ENCODE results near the gene RINT1.

The RINT1 gene

DNA sequence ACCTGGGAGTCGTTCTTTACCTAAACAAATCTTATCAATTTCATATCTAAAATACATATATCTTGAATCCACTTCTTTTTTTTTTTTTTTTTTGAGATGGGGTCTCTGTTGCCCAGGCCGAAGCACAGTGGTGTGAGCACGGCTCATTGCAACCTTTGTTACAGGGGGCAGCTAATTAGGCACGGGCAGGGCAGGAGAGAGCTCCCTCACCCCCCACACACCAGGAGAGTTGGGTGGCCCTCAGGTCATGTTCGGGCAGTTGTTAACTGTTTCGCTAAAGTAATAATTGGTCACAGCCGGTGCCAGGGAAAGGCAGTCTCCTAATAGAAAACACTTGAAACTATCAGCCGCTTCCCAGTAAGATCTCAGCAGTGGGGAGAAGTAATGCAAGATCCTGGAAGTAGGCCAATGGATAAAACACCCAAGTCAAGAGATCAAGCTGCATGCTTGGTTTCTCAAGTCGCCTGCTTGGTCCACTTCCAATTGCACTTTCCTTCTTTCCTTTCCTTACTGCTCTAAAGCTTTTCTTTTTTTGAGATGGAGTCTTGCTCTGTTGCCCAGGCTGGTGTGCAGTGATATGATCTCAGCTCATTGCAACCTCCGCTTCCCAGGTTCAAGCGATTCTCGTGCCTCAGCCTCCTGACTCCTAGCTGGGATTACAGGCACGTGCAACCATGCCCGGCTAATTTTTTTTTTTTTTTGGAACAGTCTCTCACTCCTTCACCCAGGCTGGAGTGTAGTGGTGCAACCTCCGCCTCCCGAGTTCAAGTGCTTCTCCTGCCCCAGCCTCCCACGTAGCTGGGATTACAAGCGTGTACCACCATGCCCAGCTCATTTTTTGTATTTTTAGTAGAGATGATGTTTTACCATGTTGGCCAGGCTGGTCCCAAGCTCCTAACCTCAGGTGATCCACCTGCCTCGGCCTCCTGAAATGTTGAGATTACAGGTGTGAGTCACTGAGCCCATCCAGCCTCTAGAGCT, 70.6 kb downstream of the RINT1 start:
- H3K4me3 ChIP-seq (ENCODE audit: low read depth, low read length): no peak overlapping the region
- no peak overlapping the region for H3K9ac ChIP-seq (ENCODE audit: low read depth, low read length)
- peaks cover 8% of the 10 kb centered on the region for H3K4me1 ChIP-seq (ENCODE audit: control insufficient read depth, insufficient read depth, low read length)
- no peaks in the 10 kb centered on the region for H3K9me3 ChIP-seq (ENCODE audit: control insufficient read depth, insufficient read depth, low read length)
- no peaks in the 10 kb centered on the region for H3K27me3 ChIP-seq (ENCODE audit: control insufficient read depth, insufficient read depth, low read length)
- H3K36me3 ChIP-seq (ENCODE audit: control insufficient read depth, insufficient read depth, low read length): no peaks in the 10 kb centered on the region

DNA sequence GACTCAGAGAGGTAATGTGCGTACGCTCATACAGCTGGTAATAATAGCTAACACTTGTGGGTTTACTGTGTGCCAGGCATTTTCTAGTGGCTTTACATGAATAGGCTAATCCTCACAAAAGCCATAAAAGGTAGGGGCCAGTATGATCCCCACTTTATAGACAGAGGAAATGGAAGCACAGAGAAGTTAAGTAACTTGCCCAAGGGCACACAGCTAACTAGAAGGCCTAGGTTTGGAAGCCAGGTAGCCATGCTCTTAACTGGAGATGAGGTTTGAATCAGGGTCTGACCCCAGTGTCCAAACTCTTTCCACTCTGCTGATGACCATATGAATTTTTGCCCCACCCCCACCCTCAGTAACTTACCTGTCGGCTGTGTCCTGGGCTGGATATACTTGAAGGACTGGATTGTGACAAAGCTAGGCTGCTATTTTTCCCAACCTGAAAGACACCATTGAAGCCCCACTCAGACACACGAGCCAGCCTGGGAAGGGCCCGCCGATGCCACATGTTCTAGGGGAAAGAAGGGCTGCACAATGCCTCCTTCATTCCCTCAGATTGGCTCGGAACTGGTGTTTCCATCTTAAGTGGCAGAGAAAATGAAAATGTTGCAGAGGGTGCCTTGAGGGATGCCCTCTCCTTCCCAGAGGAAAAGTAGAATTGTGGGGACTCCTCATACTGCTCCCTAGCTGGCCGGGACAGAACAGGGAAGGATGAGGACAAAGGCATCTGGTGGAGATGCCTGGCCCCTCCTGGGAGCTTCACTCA, 78.3 kb downstream of the RINT1 start:
- H3K9me3 ChIP-seq (ENCODE audit: control insufficient read depth, insufficient read depth, low read length): no peaks in the 10 kb centered on the region
- H3K36me3 ChIP-seq (ENCODE audit: control insufficient read depth, insufficient read depth, low read length): peaks cover 19% of the 10 kb centered on the region

DNA sequence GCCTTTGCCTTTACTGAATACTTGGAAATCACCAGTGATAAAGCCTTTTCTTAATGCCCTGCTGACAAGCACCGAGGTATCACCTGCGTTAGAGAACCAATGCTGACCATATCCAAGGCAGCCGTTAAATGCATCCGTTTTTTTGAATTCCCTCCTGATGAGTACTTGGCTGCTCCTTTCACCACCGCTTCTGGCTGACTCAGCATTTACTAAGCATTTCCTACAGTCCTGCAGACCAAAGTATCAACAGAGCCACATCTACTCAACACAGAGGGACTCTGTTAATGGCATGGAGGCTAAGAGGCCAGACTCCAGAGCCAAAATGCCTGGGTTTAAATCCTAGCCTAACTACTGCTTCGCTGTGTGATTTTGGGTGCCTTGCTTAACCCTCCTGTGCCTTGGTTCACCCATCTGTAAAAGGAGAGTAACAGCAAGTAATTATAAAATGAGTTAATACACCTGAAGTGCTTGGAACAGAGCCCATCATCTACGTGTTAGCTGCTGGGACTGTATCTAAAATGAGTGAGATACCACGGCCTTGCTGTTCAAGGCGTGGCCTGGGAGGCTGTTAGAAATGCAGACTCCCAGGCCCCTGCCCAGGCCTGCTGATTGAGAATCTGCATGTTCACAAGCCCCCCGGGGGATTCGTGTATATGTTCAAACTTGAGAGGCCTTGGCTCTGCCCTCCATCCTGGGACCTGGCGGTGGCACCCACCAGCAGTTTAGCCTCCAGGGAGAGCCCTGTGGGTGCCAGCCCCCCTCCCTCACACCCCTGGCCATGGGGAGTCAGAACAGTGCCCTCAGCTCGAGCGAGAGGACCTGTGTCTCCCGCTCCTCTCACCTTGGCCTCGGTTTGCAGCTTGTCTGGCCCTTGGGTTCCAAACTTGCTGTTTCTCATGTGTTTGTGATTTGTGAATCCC, 80.1 kb downstream of the RINT1 start:
- Histone ChIP-seq H3K4me3 (ENCODE audit: low read depth, low read length) (no peak overlapping the region), H3K27me3 (ENCODE audit: control insufficient read depth, insufficient read depth, low read length) (no peaks in the 10 kb centered on the region), H3K9me3 (ENCODE audit: control insufficient read depth, insufficient read depth, low read length) (no peaks in the 10 kb centered on the region), H3K36me3 (ENCODE audit: control insufficient read depth, insufficient read depth, low read length) (peaks cover 30% of the 10 kb centered on the region), H3K9ac (ENCODE audit: low read depth, low read length) (no peak overlapping the region), H3K4me1 (ENCODE audit: control insufficient read depth, insufficient read depth, low read length) (no peaks in the 10 kb centered on the region)

More for the DNA sequence above, 78.3 kb downstream of the RINT1 start:
- no peak overlapping the region for H3K4me3 ChIP-seq (ENCODE audit: low read depth, low read length)
- H3K27me3 ChIP-seq (ENCODE audit: control insufficient read depth, insufficient read depth, low read length): no peaks in the 10 kb centered on the region
- H3K4me1 ChIP-seq (ENCODE audit: control insufficient read depth, insufficient read depth, low read length): no peaks in the 10 kb centered on the region
- no peak overlapping the region for H3K9ac ChIP-seq (ENCODE audit: low read depth, low read length)

DNA sequence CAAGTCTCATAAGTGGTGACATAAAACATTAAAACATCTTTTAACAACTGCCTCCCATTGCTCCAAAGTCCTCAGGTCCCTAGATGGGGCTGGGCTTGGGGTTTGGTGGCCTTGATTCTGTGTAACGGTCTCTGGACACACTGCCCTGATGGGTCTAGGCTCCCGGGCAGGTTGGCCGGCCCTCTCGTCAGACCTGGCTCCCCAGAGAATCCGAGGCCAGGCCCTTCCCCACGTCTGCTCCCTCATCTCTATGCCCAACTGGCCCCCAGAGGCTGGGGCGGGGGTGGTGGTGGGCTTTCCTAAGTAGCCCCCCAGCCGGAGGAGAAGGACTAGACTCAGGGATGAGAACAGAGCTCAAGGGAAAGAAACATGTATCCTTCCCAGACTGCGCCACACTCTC, 80.8 kb downstream of the RINT1 start:
- no peaks in the 10 kb centered on the region for H3K27me3 ChIP-seq (ENCODE audit: control insufficient read depth, insufficient read depth, low read length)
- H3K9ac ChIP-seq (ENCODE audit: low read depth, low read length): no peak overlapping the region
- no peaks in the 10 kb centered on the region for H3K4me1 ChIP-seq (ENCODE audit: control insufficient read depth, insufficient read depth, low read length)
- peaks cover 34% of the 10 kb centered on the region for H3K36me3 ChIP-seq (ENCODE audit: control insufficient read depth, insufficient read depth, low read length)
- H3K9me3 ChIP-seq (ENCODE audit: control insufficient read depth, insufficient read depth, low read length): no peaks in the 10 kb centered on the region
- H3K4me3 ChIP-seq (ENCODE audit: low read depth, low read length): no peak overlapping the region

DNA sequence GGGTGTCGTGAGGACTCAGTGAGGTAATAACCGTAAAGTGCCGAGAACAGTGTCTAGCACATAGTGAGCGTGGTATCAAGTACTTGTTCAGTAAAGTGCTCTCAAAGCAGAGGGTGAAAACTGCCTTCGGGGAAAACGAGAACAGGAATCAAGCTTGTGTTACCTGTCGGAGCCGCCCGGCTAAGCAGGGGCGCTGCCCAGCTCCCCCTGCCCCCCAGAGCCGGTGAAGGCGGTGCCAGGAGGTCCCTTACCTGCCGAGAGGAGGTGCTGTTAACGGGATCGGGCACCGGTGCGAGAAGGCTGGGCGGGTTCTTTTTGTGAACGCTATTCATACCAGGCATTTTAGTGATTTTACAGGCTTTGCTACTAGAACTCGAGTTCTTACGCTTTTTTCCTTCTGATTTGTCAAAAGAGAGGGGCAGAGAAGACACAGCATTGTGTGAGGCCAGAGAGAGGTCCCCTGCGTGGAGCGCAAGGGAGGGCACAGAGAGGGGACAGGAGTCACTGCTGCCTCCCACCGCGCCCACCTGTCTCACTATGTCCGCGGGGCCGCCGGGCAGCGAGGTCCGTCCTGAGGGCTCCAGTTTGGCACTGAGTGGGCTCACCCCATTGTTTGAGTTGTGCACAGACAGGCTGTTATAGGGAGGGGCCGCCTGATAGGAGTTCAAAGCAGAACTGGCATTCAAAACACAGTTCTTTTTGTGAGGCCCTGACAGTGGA, 81.8 kb downstream of the RINT1 start:
- H3K27me3 ChIP-seq (ENCODE audit: control insufficient read depth, insufficient read depth, low read length): no peaks in the 10 kb centered on the region
- no peak overlapping the region for H3K9ac ChIP-seq (ENCODE audit: low read depth, low read length)
- peaks cover 38% of the 10 kb centered on the region for H3K36me3 ChIP-seq (ENCODE audit: control insufficient read depth, insufficient read depth, low read length)
- no peaks in the 10 kb centered on the region for H3K4me1 ChIP-seq (ENCODE audit: control insufficient read depth, insufficient read depth, low read length)
- no peaks in the 10 kb centered on the region for H3K9me3 ChIP-seq (ENCODE audit: control insufficient read depth, insufficient read depth, low read length)
- no peak overlapping the region for H3K4me3 ChIP-seq (ENCODE audit: low read depth, low read length)

DNA sequence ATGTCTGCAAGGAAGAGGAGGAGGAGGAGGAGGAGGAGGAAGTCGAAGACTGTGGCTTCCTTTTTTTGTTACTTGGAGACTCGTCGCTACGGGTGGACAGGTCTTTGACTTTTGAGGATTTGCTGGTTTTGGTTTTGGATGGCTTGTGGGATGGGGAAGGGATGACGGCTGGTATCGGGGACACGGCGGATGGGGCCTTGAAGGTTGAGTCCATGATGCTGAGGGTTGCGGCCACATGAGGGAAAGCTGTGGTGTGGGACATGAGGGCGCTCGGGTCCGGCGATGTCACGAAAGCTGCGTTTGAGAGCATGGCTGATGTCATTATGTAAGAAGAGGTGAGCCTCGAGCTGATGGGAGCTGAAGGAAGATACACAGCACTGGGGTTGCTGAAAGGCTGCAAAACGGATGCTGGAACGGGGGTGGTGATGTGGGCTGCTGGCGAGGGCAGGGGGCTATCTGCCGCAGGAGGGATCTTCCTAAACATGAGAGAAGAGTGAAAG, 82.4 kb downstream of the RINT1 start:
- Histone ChIP-seq H3K27me3 (ENCODE audit: control insufficient read depth, insufficient read depth, low read length) (no peaks in the 10 kb centered on the region), H3K9ac (ENCODE audit: low read depth, low read length) (no peak overlapping the region), H3K36me3 (ENCODE audit: control insufficient read depth, insufficient read depth, low read length) (peaks cover 38% of the 10 kb centered on the region), H3K4me1 (ENCODE audit: control insufficient read depth, insufficient read depth, low read length) (no peaks in the 10 kb centered on the region), H3K9me3 (ENCODE audit: control insufficient read depth, insufficient read depth, low read length) (no peaks in the 10 kb centered on the region), H3K4me3 (ENCODE audit: low read depth, low read length) (no peak overlapping the region)
